NCI-H2196 treated with DMSO at 0.1 percent for 48 hours (cell line): ENCODE data around the gene STC2.

Experiments used
- DNase-seq: peaks from one replicate; lab custom pipeline; 2025; ENCODE audit not compliant: unreplicated experiment; lab: John Stamatoyannopoulos, UW

STC2 gene

GRCh38 chr5:173314166-173314952 is 13.9 kb downstream of the STC2 start:
- DNase-seq = no peak

- no peak for DNase-seq
These were observed 14.8 kb downstream of the STC2 start for GRCh38 chr5:173313351-173313801.

- DNase-seq = no peak
These were observed 15.4 kb downstream of the STC2 start for GRCh38 chr5:173312821-173313220.

GRCh38 chr5:173311818-173312585 is 16.2 kb downstream of the STC2 start:
- DNase-seq = no peak

GRCh38 chr5:173310861-173311785 is 17.1 kb downstream of the STC2 start:
- no peak for DNase-seq

- DNase-seq = no peak
These were observed 17.9 kb downstream of the STC2 start for GRCh38 chr5:173310218-173310769.

GRCh38 chr5:173309731-173310130 is 18.5 kb downstream of the STC2 start:
- no peak for DNase-seq

- DNase-seq = no peak
These were observed 20.0 kb downstream of the STC2 start for GRCh38 chr5:173308226-173308625.

GRCh38 chr5:173307695-173308094 is 20.5 kb downstream of the STC2 start:
- DNase-seq = no peak

- DNase-seq = no peak
These were observed 21.5 kb downstream of the STC2 start for GRCh38 chr5:173306695-173307094.

- no peak for DNase-seq
These were observed 23.6 kb downstream of the STC2 start for GRCh38 chr5:173304591-173304988.

GRCh38 chr5:173303878-173304590 is 24.2 kb downstream of the STC2 start:
- DNase-seq = no peak

GRCh38 chr5:173302546-173303155 is 25.6 kb downstream of the STC2 start:
- DNase-seq = no peak

- no peak for DNase-seq
These were observed 26.3 kb downstream of the STC2 start for GRCh38 chr5:173301695-173302545.

GRCh38 chr5:173300389-173301047 is 27.7 kb downstream of the STC2 start:
- no peak for DNase-seq

- DNase-seq = no peak
These were observed 28.4 kb downstream of the STC2 start for GRCh38 chr5:173299820-173300219.

- no peak for DNase-seq
These were observed 29.8 kb downstream of the STC2 start for GRCh38 chr5:173298213-173298926.

GRCh38 chr5:173297813-173298212 is 30.4 kb downstream of the STC2 start:
- no peak for DNase-seq
